Endothelial cell of umbilical vein (primary cell): ENCODE data around the gene CNRIP1.

Experiments used
- EZH2 ChIP-seq: IDR thresholded peaks from 2 replicates; pipeline ENCODE4 v1.6.1; 2012; ENCODE audit warnings: borderline replicate concordance, low read depth, mild to moderate bottlenecking, moderate library complexity, low read length, inconsistent platforms; ENCODE audit not compliant: severe bottlenecking
- FOS ChIP-seq: IDR thresholded peaks from 2 replicates; pipeline ENCODE4 v1.6.1; 2011; ENCODE audit warnings: mild to moderate bottlenecking, low read length, moderate library complexity, borderline replicate concordance; ENCODE audit not compliant: insufficient read depth
- JUN ChIP-seq: IDR thresholded peaks from 2 replicates; pipeline ENCODE4 v1.6.1; 2011; ENCODE audit warnings: borderline replicate concordance, low read depth; ENCODE audit not compliant: insufficient read length, insufficient read depth
- POLR2A ChIP-seq: IDR thresholded peaks from 2 replicates; pipeline ENCODE4 v1.6.1; 2012; ENCODE audit warnings: low read depth, mild to moderate bottlenecking, control low read depth, low read length
- POLR2AphosphoS5 ChIP-seq: IDR thresholded peaks from 2 replicates; pipeline ENCODE4 v1.6.1; 2012; ENCODE audit warnings: low read depth, mild to moderate bottlenecking, control low read depth, low read length, moderate library complexity; ENCODE audit not compliant: insufficient read depth
- TF ChIP-seq, protein P1 (sequence below), 2 donors: IDR thresholded peaks; 1 replicate in 1 of 2; 2 replicates in 1 of 2; pipeline ENCODE4 v1.5.1; 2011; ENCODE audit warnings: low read length in 2 of 2, mild to moderate bottlenecking in 2 of 2, moderate library complexity in 2 of 2, control low read depth in 1 of 2, inconsistent platforms in 1 of 2, low read depth in 1 of 2; ENCODE audit not compliant: insufficient read depth in 1 of 2; ENCODE audit errors: extremely low read depth in 1 of 2
- TF ChIP-seq, protein P2 (sequence below): IDR thresholded peaks from 2 replicates; pipeline ENCODE4 v1.6.1; 2011; ENCODE audit not compliant: insufficient read depth, insufficient read length

DNA sequence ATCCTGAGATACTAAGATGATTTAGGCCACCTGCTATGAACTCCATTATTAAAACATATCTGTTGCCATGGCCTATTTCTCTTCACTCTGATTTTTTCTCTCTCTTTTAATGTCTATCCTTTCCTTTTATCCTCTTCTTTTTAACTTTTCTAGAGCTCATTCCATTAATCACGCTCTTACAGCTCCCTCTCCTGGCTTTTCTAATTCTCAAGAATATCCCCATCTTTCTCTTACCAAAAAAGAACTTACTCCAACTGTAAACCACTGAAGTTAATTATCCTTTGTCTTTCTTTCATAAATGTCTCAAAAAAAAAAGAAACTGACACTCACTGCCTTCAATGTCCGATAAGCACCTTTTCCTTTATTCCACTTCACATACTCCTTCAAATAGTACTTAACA, 75.3 kb downstream of the CNRIP1 start:
- TF ChIP-seq POLR2AphosphoS5 (no peak), POLR2A (no peak), EZH2 (no peak), FOS (no peak), JUN (no peak)
- TF ChIP-seq, protein P1, sequence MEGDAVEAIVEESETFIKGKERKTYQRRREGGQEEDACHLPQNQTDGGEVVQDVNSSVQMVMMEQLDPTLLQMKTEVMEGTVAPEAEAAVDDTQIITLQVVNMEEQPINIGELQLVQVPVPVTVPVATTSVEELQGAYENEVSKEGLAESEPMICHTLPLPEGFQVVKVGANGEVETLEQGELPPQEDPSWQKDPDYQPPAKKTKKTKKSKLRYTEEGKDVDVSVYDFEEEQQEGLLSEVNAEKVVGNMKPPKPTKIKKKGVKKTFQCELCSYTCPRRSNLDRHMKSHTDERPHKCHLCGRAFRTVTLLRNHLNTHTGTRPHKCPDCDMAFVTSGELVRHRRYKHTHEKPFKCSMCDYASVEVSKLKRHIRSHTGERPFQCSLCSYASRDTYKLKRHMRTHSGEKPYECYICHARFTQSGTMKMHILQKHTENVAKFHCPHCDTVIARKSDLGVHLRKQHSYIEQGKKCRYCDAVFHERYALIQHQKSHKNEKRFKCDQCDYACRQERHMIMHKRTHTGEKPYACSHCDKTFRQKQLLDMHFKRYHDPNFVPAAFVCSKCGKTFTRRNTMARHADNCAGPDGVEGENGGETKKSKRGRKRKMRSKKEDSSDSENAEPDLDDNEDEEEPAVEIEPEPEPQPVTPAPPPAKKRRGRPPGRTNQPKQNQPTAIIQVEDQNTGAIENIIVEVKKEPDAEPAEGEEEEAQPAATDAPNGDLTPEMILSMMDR (IDR thresholded peaks at IDR 0.05; ENCODE audit: extremely low read depth in 1 of 2, insufficient read depth in 1 of 2, low read depth in 1 of 2, low read length in 2 of 2): no peak
- TF ChIP-seq, protein P2, sequence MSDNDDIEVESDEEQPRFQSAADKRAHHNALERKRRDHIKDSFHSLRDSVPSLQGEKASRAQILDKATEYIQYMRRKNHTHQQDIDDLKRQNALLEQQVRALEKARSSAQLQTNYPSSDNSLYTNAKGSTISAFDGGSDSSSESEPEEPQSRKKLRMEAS: no peak
